K562 (cell line): Measurements from ENCODE around the gene ATP7B. TPM values are rescaled to one million over a fixed set of nuclear protein-coding genes. Genes with fewer than 3 reads are reported as not detected.

ENCODE experiments used
- ATAC-seq: fragments of 200-7000 bp; cut with Tn5 transposase; 3 replicates; pipeline ENCODE4 v1.9.1; 2020; ENCODE audit warnings: moderate library complexity
- BruUV-seq: library from RNA; stranded (reverse); fragments of 400-500 nt; replicated peaks from 2 replicates; lab custom pipeline; 2021; lab: Mats Ljungman, UMichigan
- CTCF ChIA-PET: fragments of 300-600 bp; formaldehyde crosslinking; extraction: SDS; loops from one replicate; lab custom pipeline; 2021; ENCODE audit warnings: low intra/inter-chr PET ratio; lab: Yijun Ruan, JAX
- POLR2A ChIA-PET: fragments of 300-600, 350-650 bp; sonication (Branson Sonifier 250); formaldehyde crosslinking; extraction: SDS; loops from one replicate; lab custom pipeline; 2021; ENCODE audit warnings: antibody characterized with exemption, inconsistent platforms; lab: Yijun Ruan, JAX
- DNase-seq, 4 experiments: peaks; one replicate each; pipeline versions ENCODE4 v3.0.0 to v3.0.0-alpha.2; 2011 to 2018; ENCODE audit warnings: low spot score in 3 of 4, mixed read lengths in 3 of 4; ENCODE audit errors: extremely low read depth in 1 of 4
- FAIRE-seq: peaks from 2 replicates; lab custom pipeline; 2011; peaks lifted over from hg19 to GRCh38; lab: Jason Lieb, UNC
- H2AFZ ChIP-seq: 2 replicates; pipeline ENCODE4 v1.6.0; 2011; ENCODE audit warnings: low read depth, low read length, control low read depth, inconsistent platforms
- H3K27ac ChIP-seq: fragments of 200-600 bp; 3 replicates; pipeline ENCODE4 v1.8.0; 2011; ENCODE audit warnings: low read depth, mild to moderate bottlenecking, control low read depth, inconsistent platforms, low read length, moderate library complexity, mixed read lengths; ENCODE audit errors: extremely low read depth
- H3K27me3 ChIP-seq, 2 experiments: fragments of 300-600 bp in 1 of 2; 2 replicates in 1 of 2; 3 replicates in 1 of 2; pipeline versions ENCODE4 v1.6.0 to v1.8.0; 2011; ENCODE audit warnings: inconsistent platforms in 2 of 2, low read length in 2 of 2, mild to moderate bottlenecking in 1 of 2, mixed read lengths in 1 of 2, moderate library complexity in 1 of 2; ENCODE audit not compliant: control insufficient read depth in 2 of 2, insufficient read depth in 2 of 2
- H3K36me3 ChIP-seq: fragments of 300-600 bp; 3 replicates; pipeline ENCODE4 v1.8.0; 2011; ENCODE audit warnings: mild to moderate bottlenecking, low read length, inconsistent platforms; ENCODE audit not compliant: control insufficient read depth, insufficient read depth
- H3K4me1 ChIP-seq, 2 experiments: fragments of 200-600 bp in 1 of 2; replicated peaks in 1 of 2; 2 replicates in 1 of 2; 3 replicates in 1 of 2; pipeline versions ENCODE4 v1.5.1 to v1.8.0; 2011; ENCODE audit warnings: inconsistent platforms in 2 of 2, low read length in 2 of 2, mild to moderate bottlenecking in 1 of 2, mixed read lengths in 1 of 2, moderate library complexity in 1 of 2; ENCODE audit not compliant: control insufficient read depth in 2 of 2, insufficient read depth in 2 of 2
- H3K4me2 ChIP-seq: 2 replicates; pipeline ENCODE4 v1.6.1; 2011; ENCODE audit warnings: low read length, control low read depth, inconsistent platforms, mixed read lengths; ENCODE audit not compliant: insufficient read depth
- H3K4me3 ChIP-seq: fragments of 200-600 bp; sonication (generic), shearing (Covaris generic); 2 replicates; pipeline ENCODE4 v1.5.1; 2016; ENCODE audit warnings: control low read depth, inconsistent platforms
- H3K79me2 ChIP-seq: fragments of 200-600 bp; 3 replicates; pipeline ENCODE4 v1.8.0; 2011; ENCODE audit warnings: low read length, inconsistent platforms; ENCODE audit not compliant: control insufficient read depth, insufficient read depth
- H3K9ac ChIP-seq, 2 experiments: 2 replicates each; pipeline versions ENCODE4 v1.6.0 to v1.6.1; 2011; ENCODE audit warnings: low read depth in 2 of 2, low read length in 2 of 2, control low read depth in 1 of 2, inconsistent platforms in 1 of 2, mild to moderate bottlenecking in 1 of 2, mixed read lengths in 1 of 2; ENCODE audit not compliant: insufficient read depth in 1 of 2
- H3K9me1 ChIP-seq: one replicate; pipeline ENCODE4 v1.6.0; 2011; ENCODE audit warnings: inconsistent platforms, mild to moderate bottlenecking, low read length, moderate library complexity; ENCODE audit not compliant: control insufficient read depth, insufficient read depth
- H3K9me3 ChIP-seq: replicated peaks from 2 replicates; pipeline ENCODE4 v1.5.1; 2011; ENCODE audit warnings: low read depth, low read length, inconsistent platforms; ENCODE audit not compliant: control insufficient read depth, insufficient read depth
- H4K20me1 ChIP-seq: replicated peaks from 2 replicates; pipeline ENCODE4 v1.6.1; 2011; ENCODE audit warnings: low read length, inconsistent platforms, mixed read lengths; ENCODE audit not compliant: control insufficient read depth, insufficient read depth
- ARID3B ChIP-seq: fragments of 250-450 bp; sonication (Bioruptor Pico); IDR thresholded peaks from 2 replicates; pipeline ENCODE4 v1.4.0; 2020; ENCODE audit warnings: borderline replicate concordance
- FUS ChIP-seq: fragments of 200-400 bp; formaldehyde crosslinking; optimal IDR thresholded peaks from 2 replicates; pipeline ENCODE3; 2017; ENCODE audit warnings: low read depth, low read length
- KAT2B ChIP-seq: IDR thresholded peaks from one replicate; pipeline ENCODE4 v1.6.1; 2012; ENCODE audit warnings: low read depth, mild to moderate bottlenecking, control low read depth, inconsistent platforms, low read length, moderate library complexity
- KAT8 ChIP-seq: fragments of 450-650 bp; IDR thresholded peaks from 2 replicates; pipeline ENCODE4 v1.6.1; 2016; ENCODE audit warnings: low read depth, mild to moderate bottlenecking
- MAFG ChIP-seq: fragments of 450-650 bp; conservative IDR thresholded peaks from 2 replicates; pipeline ENCODE4 v1.6.1; 2016; ENCODE audit warnings: missing genetic modification characterization, missing compliant biosample characterization
- NR4A1 ChIP-seq, 2 experiments: fragments of 250-450 bp in 1 of 2; fragments of 450-650 bp in 1 of 2; sonication (Bioruptor Pico) in 1 of 2; IDR thresholded peaks; 2 replicates each; pipeline versions ENCODE4 v1.4.0 to v1.6.1; 2016 to 2020; ENCODE audit warnings: mild to moderate bottlenecking in 2 of 2, missing compliant biosample characterization in 1 of 2, missing genetic modification characterization in 1 of 2, moderate library complexity in 1 of 2
- TAF15 ChIP-seq: fragments of 200-400 bp; formaldehyde crosslinking; IDR thresholded peaks from 2 replicates; pipeline ENCODE4 v1.6.1; 2017; ENCODE audit warnings: mild to moderate bottlenecking, low read depth, low read length, moderate library complexity
- ZNF589 ChIP-seq: fragments of 200-800 bp; sonication (Bioruptor generic); IDR thresholded peaks from 2 replicates; pipeline ENCODE4 v1.6.1; 2016; ENCODE audit warnings: low read depth, missing genetic modification characterization, missing compliant biosample characterization
- ZNF76 ChIP-seq: fragments of 250-450 bp; sonication (Bioruptor Pico); IDR thresholded peaks from 2 replicates; pipeline ENCODE4 v1.4.0; 2020; ENCODE audit warnings: mild to moderate bottlenecking, moderate library complexity, borderline replicate concordance
- WGBS: fragments of 100-300 bp; shearing (Covaris generic); methylation state at CpG from one replicate; pipeline ENCODE4 v1.1.6; 2016; ENCODE audit warnings: low coverage, mixed read lengths; ENCODE audit not compliant: insufficient coverage; ENCODE audit errors: missing lambda C conversion rate; 5-methylcytosine and 5-hydroxymethylcytosine counted together
- in situ Hi-C: fragments of 300-500 bp; cut with MboI; formaldehyde crosslinking; loops from 4 replicates; pipeline ENCODE4 v1.15.0; 2018; ENCODE audit warnings: inconsistent platforms, mixed read lengths
- intact Hi-C: fragments of 100-400 bp; cut with micrococcal nuclease; formaldehyde crosslinking; loops from 2 replicates; pipeline ENCODE4 v1.14.2; 2022
- polyA plus RNA-seq, 8 experiments: library from polyadenylated mRNA; depleted of rRNA in 4 of 8; stranded (reverse) in 5 of 8; unstranded in 3 of 8; fragments of >200 nt; fragmentation: Nextera tagmentation in 2 of 8; fragmentation: Illumina TruSeq in 1 of 8; extraction: Ambion mirVana in 2 of 8; extraction: Trizol in 1 of 8; gene quantifications; 2 replicates each; pipeline versions ENCODE4 v1.2.1 to v1.2.3, GENCODE V29; 2011 to 2014; ENCODE audit warnings: inconsistent platforms in 1 of 8, missing spikeins in 1 of 8
- total RNA-seq, 7 experiments: library from RNA; depleted of rRNA in 6 of 7; stranded (reverse); fragments of >200 nt in 6 of 7; fragmentation: Illumina TruSeq in 2 of 7; extraction: Trizol in 2 of 7; gene quantifications; 2 replicates each; pipeline versions ENCODE4 v1.2.1 to v1.2.3, GENCODE V29; 2011 to 2021; ENCODE audit warnings: low replicate concordance in 1 of 7
- TF ChIP-seq, protein P1 (sequence below), 2 experiments: IDR thresholded peaks; 2 replicates each; pipeline ENCODE4 v1.6.1; 2011; ENCODE audit warnings: borderline replicate concordance in 1 of 2, control low read depth in 1 of 2, low read depth in 1 of 2, low read length in 1 of 2, mild to moderate bottlenecking in 1 of 2, mixed read lengths in 1 of 2, moderate library complexity in 1 of 2; ENCODE audit not compliant: insufficient read depth in 1 of 2, insufficient read length in 1 of 2, poor library complexity in 1 of 2, severe bottlenecking in 1 of 2; ENCODE audit errors: extremely low read depth in 1 of 2
- TF ChIP-seq, protein P2 (sequence below): fragments of 450-650 bp; formaldehyde crosslinking; IDR thresholded peaks from 2 replicates; pipeline ENCODE4 v1.4.0; 2020; ENCODE audit warnings: mild to moderate bottlenecking, moderate library complexity

The ATP7B gene
- total and polyA plus RNA-seq, 9 of the 15 experiments (the other 6 are each of a cell fraction or from before 2014, with no cell fraction given) = 1.1 to 20.4 (median 8.5) TPM

- H3K79me2 ChIP-seq = no peaks in the 10 kb centered on the region
- ATAC-seq (no peak), DNase-seq (no peak), FAIRE-seq (no peak)
- TF ChIP-seq KAT2B (no peak), KAT8 (no peak)
- H3K9me3 ChIP-seq = no peaks in the 10 kb centered on the region
- no peaks in the 10 kb centered on the region for H4K20me1 ChIP-seq
- no peaks in the 10 kb centered on the region; the same call in 2 of the 3 replicates for H3K36me3 ChIP-seq
- ChIA-PET POLR2A (no interaction called here), CTCF (interaction anchor here (0.6 kb wide), 1 partner anchor 215 kb away, joined by 4 read pairs; no protein-coding TSS in a partner anchor)
- H3K4me3 ChIP-seq = no peak overlapping the region
- 88% methylated on average over 9 of the region's 10 CpGs for WGBS
- H3K4me2 ChIP-seq = no peak overlapping the region
- no peak overlapping the region for H3K9ac ChIP-seq
- H3K4me1 ChIP-seq = no peaks in the 10 kb centered on the region
- in situ Hi-C loops (no loop called here), intact Hi-C loops (no loop called here)
- H3K9me1 ChIP-seq = peaks cover 3% of the 10 kb centered on the region
- no TSS peak for BruUV-seq
- no peak overlapping the region for H2AFZ ChIP-seq
- H3K27me3 ChIP-seq = no peaks in the 10 kb centered on the region
- no peak overlapping the region for H3K27ac ChIP-seq
Observed at GRCh38 chr13:51912091-51912490, 99.2 kb downstream of the ATP7B start.

GRCh38 chr13:51910508-51910907 is 100.7 kb downstream of the ATP7B start:
- Histone ChIP-seq H3K9ac (no peak overlapping the region), H3K79me2 (no peaks in the 10 kb centered on the region), H3K27ac (no peak overlapping the region), H3K4me2 (no peak overlapping the region), H3K4me3 (no peak overlapping the region), H3K27me3 (no peaks in the 10 kb centered on the region), H3K36me3 (no peaks in the 10 kb centered on the region; the same call in 2 of the 3 replicates), H3K9me1 (peaks cover 3% of the 10 kb centered on the region), H3K9me3 (no peaks in the 10 kb centered on the region), H2AFZ (no peak overlapping the region), H4K20me1 (no peaks in the 10 kb centered on the region), H3K4me1 (no peaks in the 10 kb centered on the region)
- CTCF ChIA-PET = no interaction called here
- intact Hi-C loops = no loop called here
- DNase-seq (no peak), FAIRE-seq (no peak), ATAC-seq (no peak)
- no TSS peak for BruUV-seq
- POLR2A ChIA-PET = no interaction called here
- WGBS = 74% methylated on average over 8 of the region's 12 CpGs
- in situ Hi-C loops = no loop called here
- TF ChIP-seq, protein P1, sequence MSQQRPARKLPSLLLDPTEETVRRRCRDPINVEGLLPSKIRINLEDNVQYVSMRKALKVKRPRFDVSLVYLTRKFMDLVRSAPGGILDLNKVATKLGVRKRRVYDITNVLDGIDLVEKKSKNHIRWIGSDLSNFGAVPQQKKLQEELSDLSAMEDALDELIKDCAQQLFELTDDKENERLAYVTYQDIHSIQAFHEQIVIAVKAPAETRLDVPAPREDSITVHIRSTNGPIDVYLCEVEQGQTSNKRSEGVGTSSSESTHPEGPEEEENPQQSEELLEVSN (IDR thresholded peaks at IDR 0.05; ENCODE audit: borderline replicate concordance in 1 of 2, extremely low read depth in 1 of 2, insufficient read depth in 1 of 2, insufficient read length in 1 of 2, low read depth in 1 of 2, low read length in 1 of 2, poor library complexity in 1 of 2, severe bottlenecking in 1 of 2) = no peak
- TF ChIP-seq ZNF589 (CRISPR knock-in tag) = no peak
- TF ChIP-seq ARID3B (CRISPR knock-in tag) = no peak
- TF ChIP-seq ZNF76 (CRISPR knock-in tag) = no peak
- no peak for TF ChIP-seq NR4A1 (CRISPR knock-in tag; IDR thresholded peaks at IDR 0.05)
- no peak for TF ChIP-seq NR4A1 (tag; IDR thresholded peaks at IDR 0.05)
- TF ChIP-seq, protein P2, sequence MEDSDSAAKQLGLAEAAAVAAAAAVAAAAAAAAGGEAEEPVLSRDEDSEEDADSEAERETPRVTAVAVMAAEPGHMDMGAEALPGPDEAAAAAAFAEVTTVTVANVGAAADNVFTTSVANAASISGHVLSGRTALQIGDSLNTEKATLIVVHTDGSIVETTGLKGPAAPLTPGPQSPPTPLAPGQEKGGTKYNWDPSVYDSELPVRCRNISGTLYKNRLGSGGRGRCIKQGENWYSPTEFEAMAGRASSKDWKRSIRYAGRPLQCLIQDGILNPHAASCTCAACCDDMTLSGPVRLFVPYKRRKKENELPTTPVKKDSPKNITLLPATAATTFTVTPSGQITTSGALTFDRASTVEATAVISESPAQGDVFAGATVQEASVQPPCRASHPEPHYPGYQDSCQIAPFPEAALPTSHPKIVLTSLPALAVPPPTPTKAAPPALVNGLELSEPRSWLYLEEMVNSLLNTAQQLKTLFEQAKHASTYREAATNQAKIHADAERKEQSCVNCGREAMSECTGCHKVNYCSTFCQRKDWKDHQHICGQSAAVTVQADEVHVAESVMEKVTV (CRISPR knock-in tag) = no peak
- TF ChIP-seq TAF15 = no peak
- no peak for TF ChIP-seq MAFG
- TF ChIP-seq FUS = no peak
